HEK293 (cell line): Measurements from ENCODE around the gene KLHL12.

Experiments
- YY2 ChIP-seq: fragments of 450-650 bp; formaldehyde crosslinking; IDR thresholded peaks from 2 replicates; pipeline ENCODE4 v1.5.1; 2016; ENCODE audit warnings: missing biosample characterization, missing genetic modification characterization
- ZNF274 ChIP-seq, 2 experiments: fragments of 200-500 bp in 1 of 2; fragments of 450-650 bp in 1 of 2; sonication (Bioruptor generic) in 1 of 2; formaldehyde crosslinking in 1 of 2; IDR thresholded peaks; 2 replicates each; pipeline versions ENCODE4 v1.5.1 to v1.6.1; 2014 to 2016; ENCODE audit warnings: borderline replicate concordance in 1 of 2, inconsistent platforms in 1 of 2, low read length in 1 of 2, missing biosample characterization in 1 of 2, missing genetic modification characterization in 1 of 2
- TF ChIP-seq, protein P1 (sequence below): fragments of 450-650 bp; formaldehyde crosslinking; IDR thresholded peaks from 2 replicates; pipeline ENCODE4 v1.5.1; 2016; ENCODE audit warnings: missing biosample characterization, missing genetic modification characterization

- TF ChIP-seq YY2 (tag by site-specific recombination) (no peak), ZNF274 (IDR thresholded peaks at IDR 0.05; ENCODE audit: low read length) (no peak), ZNF274 (tag by site-specific recombination; IDR thresholded peaks at IDR 0.05; ENCODE audit: borderline replicate concordance) (no peak)
- TF ChIP-seq, protein P1, sequence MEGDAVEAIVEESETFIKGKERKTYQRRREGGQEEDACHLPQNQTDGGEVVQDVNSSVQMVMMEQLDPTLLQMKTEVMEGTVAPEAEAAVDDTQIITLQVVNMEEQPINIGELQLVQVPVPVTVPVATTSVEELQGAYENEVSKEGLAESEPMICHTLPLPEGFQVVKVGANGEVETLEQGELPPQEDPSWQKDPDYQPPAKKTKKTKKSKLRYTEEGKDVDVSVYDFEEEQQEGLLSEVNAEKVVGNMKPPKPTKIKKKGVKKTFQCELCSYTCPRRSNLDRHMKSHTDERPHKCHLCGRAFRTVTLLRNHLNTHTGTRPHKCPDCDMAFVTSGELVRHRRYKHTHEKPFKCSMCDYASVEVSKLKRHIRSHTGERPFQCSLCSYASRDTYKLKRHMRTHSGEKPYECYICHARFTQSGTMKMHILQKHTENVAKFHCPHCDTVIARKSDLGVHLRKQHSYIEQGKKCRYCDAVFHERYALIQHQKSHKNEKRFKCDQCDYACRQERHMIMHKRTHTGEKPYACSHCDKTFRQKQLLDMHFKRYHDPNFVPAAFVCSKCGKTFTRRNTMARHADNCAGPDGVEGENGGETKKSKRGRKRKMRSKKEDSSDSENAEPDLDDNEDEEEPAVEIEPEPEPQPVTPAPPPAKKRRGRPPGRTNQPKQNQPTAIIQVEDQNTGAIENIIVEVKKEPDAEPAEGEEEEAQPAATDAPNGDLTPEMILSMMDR (tag by site-specific recombination), result no peak
Observed at GRCh38 chr1:202923533-202923932, 3.5 kb downstream of the KLHL12 start.
